ENCODE results near the gene KDM5C. TPM values are rescaled to one million over a fixed set of nuclear protein-coding genes. Genes with fewer than 3 reads are reported as not detected.

The KDM5C gene
- total and polyA plus RNA-seq, 5 donors from 2014 or later = 22.0 to 358 (median 33.2) TPM

- H3K4me1 Mint-ChIP-seq = peaks cover 0 to 2% (median 0%) of the 10 kb centered on the region in 4 donors
- no peaks in the 10 kb centered on the region for H3K9me3 ChIP-seq (ENCODE audit: control insufficient read depth in 2 of 2, low read length in 2 of 2)
- no peaks in the 10 kb centered on the region for H3K27me3 ChIP-seq (ENCODE audit: control insufficient read depth, insufficient read depth, low read length)
- H3K36me3 ChIP-seq (ENCODE audit: control insufficient read depth, insufficient read depth, low read length) = peaks cover 77% of the 10 kb centered on the region
- H3K27ac ChIP-seq (ENCODE audit: insufficient read depth, low read length, poor library complexity, severe bottlenecking) = no peak overlapping the region
- H3K27me3 Mint-ChIP-seq = no peaks in the 10 kb centered on the region
- H3K9me3 Mint-ChIP-seq = no peaks in the 10 kb centered on the region
- no peak overlapping the region for H3K27ac Mint-ChIP-seq
- H3K4me3 Mint-ChIP-seq = no peak overlapping the region
- peaks cover 53% of the 10 kb centered on the region for H3K36me3 Mint-ChIP-seq
- no peak overlapping the region for H3K4me3 ChIP-seq (ENCODE audit: low read depth, low read length)
- DNase-seq (no peak), ATAC-seq (ENCODE audit: low read depth in 2 of 2) (no peak)
- H3K4me1 ChIP-seq (ENCODE audit: control insufficient read depth, insufficient read depth, low read length, poor library complexity, severe bottlenecking) = no peaks in the 10 kb centered on the region
Measured at GRCh38 chrX:53196678-53197077, 28.3 kb downstream of the KDM5C start.

GRCh38 chrX:53195401-53195800 is 29.6 kb downstream of the KDM5C start:
- Mint-ChIP-seq H3K27ac (peak overlapping the region in 1 of 3 donors; percentile 76), H3K9me3 (no peaks in the 10 kb centered on the region), H3K4me1 (peaks cover 0 to 4% (median 0%) of the 10 kb centered on the region in 4 donors), H3K36me3 (peaks cover 49% of the 10 kb centered on the region), H3K27me3 (no peaks in the 10 kb centered on the region), H3K4me3 (no peak overlapping the region)
- Histone ChIP-seq H3K4me3 (ENCODE audit: low read depth, low read length) (no peak overlapping the region), H3K9me3 (ENCODE audit: control insufficient read depth in 2 of 2, low read length in 2 of 2) (no peaks in the 10 kb centered on the region), H3K36me3 (ENCODE audit: control insufficient read depth, insufficient read depth, low read length) (peaks cover 64% of the 10 kb centered on the region), H3K27me3 (ENCODE audit: control insufficient read depth, insufficient read depth, low read length) (no peaks in the 10 kb centered on the region), H3K27ac (ENCODE audit: insufficient read depth, low read length, poor library complexity, severe bottlenecking) (no peak overlapping the region), H3K4me1 (ENCODE audit: control insufficient read depth, insufficient read depth, low read length, poor library complexity, severe bottlenecking) (no peaks in the 10 kb centered on the region)
- ATAC-seq (ENCODE audit: low read depth in 2 of 2) (no peak), DNase-seq (no peak)

GRCh38 chrX:53194308-53194707 is 30.7 kb downstream of the KDM5C start:
- no peak overlapping the region for H3K27ac ChIP-seq (ENCODE audit: insufficient read depth, low read length, poor library complexity, severe bottlenecking)
- no peaks in the 10 kb centered on the region for H3K27me3 Mint-ChIP-seq
- no peaks in the 10 kb centered on the region for H3K4me1 ChIP-seq (ENCODE audit: control insufficient read depth, insufficient read depth, low read length, poor library complexity, severe bottlenecking)
- no peak overlapping the region for H3K4me3 ChIP-seq (ENCODE audit: low read depth, low read length)
- H3K9me3 Mint-ChIP-seq = no peaks in the 10 kb centered on the region
- peaks cover 41% of the 10 kb centered on the region for H3K36me3 Mint-ChIP-seq
- DNase-seq = no peak
- peak overlapping the region in 1 of 3 donors; percentile 43 for H3K27ac Mint-ChIP-seq
- H3K27me3 ChIP-seq (ENCODE audit: control insufficient read depth, insufficient read depth, low read length) = no peaks in the 10 kb centered on the region
- H3K4me3 Mint-ChIP-seq = no peak overlapping the region
- H3K36me3 ChIP-seq (ENCODE audit: control insufficient read depth, insufficient read depth, low read length) = peaks cover 55% of the 10 kb centered on the region
- ATAC-seq (ENCODE audit: low read depth in 2 of 2) = no peak
- no peaks in the 10 kb centered on the region for H3K9me3 ChIP-seq (ENCODE audit: control insufficient read depth in 2 of 2, low read length in 2 of 2)
- peaks cover 0 to 11% (median 0%) of the 10 kb centered on the region in 4 donors for H3K4me1 Mint-ChIP-seq

GRCh38 chrX:53193093-53193492 is 31.9 kb downstream of the KDM5C start:
- peaks cover 43% of the 10 kb centered on the region for H3K36me3 ChIP-seq (ENCODE audit: control insufficient read depth, insufficient read depth, low read length)
- H3K27ac ChIP-seq (ENCODE audit: insufficient read depth, low read length, poor library complexity, severe bottlenecking) = no peak overlapping the region

GRCh38 chrX:53190363-53190960 is 34.5 kb downstream of the KDM5C start:
- Mint-ChIP-seq H3K27me3 (no peaks in the 10 kb centered on the region), H3K9me3 (no peaks in the 10 kb centered on the region), H3K4me1 (peaks cover 0 to 12% (median 2%) of the 10 kb centered on the region in 4 donors), H3K36me3 (peaks cover 10% of the 10 kb centered on the region), H3K27ac (peak overlapping the region in 2 of 3 donors; percentile 85 to 88), H3K4me3 (no peak overlapping the region)
- Histone ChIP-seq H3K9me3 (ENCODE audit: control insufficient read depth in 2 of 2, low read length in 2 of 2) (no peaks in the 10 kb centered on the region), H3K36me3 (ENCODE audit: control insufficient read depth, insufficient read depth, low read length) (peaks cover 18% of the 10 kb centered on the region), H3K4me3 (ENCODE audit: low read depth, low read length) (no peak overlapping the region), H3K4me1 (ENCODE audit: control insufficient read depth, insufficient read depth, low read length, poor library complexity, severe bottlenecking) (no peaks in the 10 kb centered on the region), H3K27me3 (ENCODE audit: control insufficient read depth, insufficient read depth, low read length) (no peaks in the 10 kb centered on the region), H3K27ac (ENCODE audit: insufficient read depth, low read length, poor library complexity, severe bottlenecking) (no peak overlapping the region)
- no peak for DNase-seq
- ATAC-seq (ENCODE audit: low read depth in 2 of 2) = no peak

More at GRCh38 chrX:53193093-53193492, 31.9 kb downstream of the KDM5C start:
- Mint-ChIP-seq H3K4me3 (no peak overlapping the region), H3K9me3 (no peaks in the 10 kb centered on the region), H3K27ac (peak overlapping the region in 1 of 3 donors; percentile 80), H3K4me1 (peaks cover 0 to 13% (median 2%) of the 10 kb centered on the region in 4 donors), H3K27me3 (no peaks in the 10 kb centered on the region), H3K36me3 (peaks cover 29% of the 10 kb centered on the region)
- DNase-seq (no peak), ATAC-seq (ENCODE audit: low read depth in 2 of 2) (no peak)
- H3K27me3 ChIP-seq (ENCODE audit: control insufficient read depth, insufficient read depth, low read length) = no peaks in the 10 kb centered on the region
- no peaks in the 10 kb centered on the region for H3K4me1 ChIP-seq (ENCODE audit: control insufficient read depth, insufficient read depth, low read length, poor library complexity, severe bottlenecking)
- no peaks in the 10 kb centered on the region for H3K9me3 ChIP-seq (ENCODE audit: control insufficient read depth in 2 of 2, low read length in 2 of 2)
- no peak overlapping the region for H3K4me3 ChIP-seq (ENCODE audit: low read depth, low read length)

GRCh38 chrX:53188763-53189162 is 36.2 kb downstream of the KDM5C start:
- H3K36me3 ChIP-seq (ENCODE audit: control insufficient read depth, insufficient read depth, low read length) = peaks cover 4% of the 10 kb centered on the region
- H3K27me3 Mint-ChIP-seq = no peaks in the 10 kb centered on the region
- H3K4me3 ChIP-seq (ENCODE audit: low read depth, low read length) = no peak overlapping the region
- DNase-seq (peak in 1 of 3 donors; percentile 46), ATAC-seq (ENCODE audit: low read depth in 2 of 2) (no peak)
- H3K4me1 ChIP-seq (ENCODE audit: control insufficient read depth, insufficient read depth, low read length, poor library complexity, severe bottlenecking) = no peaks in the 10 kb centered on the region
- H3K36me3 Mint-ChIP-seq = peaks cover 10% of the 10 kb centered on the region
- H3K9me3 Mint-ChIP-seq = no peaks in the 10 kb centered on the region
- H3K9me3 ChIP-seq (ENCODE audit: control insufficient read depth in 2 of 2, low read length in 2 of 2) = no peaks in the 10 kb centered on the region
- no peak overlapping the region for H3K4me3 Mint-ChIP-seq
- no peaks in the 10 kb centered on the region for H3K27me3 ChIP-seq (ENCODE audit: control insufficient read depth, insufficient read depth, low read length)
- no peak overlapping the region for H3K27ac ChIP-seq (ENCODE audit: insufficient read depth, low read length, poor library complexity, severe bottlenecking)
- peaks cover 0 to 11% (median 2%) of the 10 kb centered on the region in 4 donors for H3K4me1 Mint-ChIP-seq
- peak overlapping the region in 2 of 3 donors; percentile 75 to 79 for H3K27ac Mint-ChIP-seq

- H3K4me3 ChIP-seq (ENCODE audit: low read depth, low read length) = no peak overlapping the region
- Mint-ChIP-seq H3K27me3 (no peaks in the 10 kb centered on the region), H3K4me3 (no peak overlapping the region), H3K4me1 (peaks cover 0 to 11% (median 2%) of the 10 kb centered on the region in 4 donors), H3K36me3 (peaks cover 9% of the 10 kb centered on the region), H3K9me3 (peaks cover 0 to 2% (median 0%) of the 10 kb centered on the region in 7 donors), H3K27ac (no peak overlapping the region)
- H3K4me1 ChIP-seq (ENCODE audit: control insufficient read depth, insufficient read depth, low read length, poor library complexity, severe bottlenecking) = no peaks in the 10 kb centered on the region
- H3K36me3 ChIP-seq (ENCODE audit: control insufficient read depth, insufficient read depth, low read length) = no peaks in the 10 kb centered on the region
- no peaks in the 10 kb centered on the region for H3K27me3 ChIP-seq (ENCODE audit: control insufficient read depth, insufficient read depth, low read length)
- H3K9me3 ChIP-seq (ENCODE audit: control insufficient read depth in 2 of 2, low read length in 2 of 2) = no peaks in the 10 kb centered on the region
- no peak for DNase-seq
- H3K27ac ChIP-seq (ENCODE audit: insufficient read depth, low read length, poor library complexity, severe bottlenecking) = no peak overlapping the region
- no peak for ATAC-seq (ENCODE audit: low read depth in 2 of 2)
Measured at GRCh38 chrX:53186351-53186750, 38.7 kb downstream of the KDM5C start.

- peaks cover 0 to 6% (median 2%) of the 10 kb centered on the region in 4 donors for H3K4me1 Mint-ChIP-seq
- H3K27me3 Mint-ChIP-seq = no peaks in the 10 kb centered on the region
- no peaks in the 10 kb centered on the region for H3K36me3 ChIP-seq (ENCODE audit: control insufficient read depth, insufficient read depth, low read length)
- DNase-seq = no peak
- H3K4me3 ChIP-seq (ENCODE audit: low read depth, low read length) = no peak overlapping the region
- no peak for ATAC-seq (ENCODE audit: low read depth in 2 of 2)
- no peak overlapping the region for H3K4me3 Mint-ChIP-seq
- no peaks in the 10 kb centered on the region for H3K27me3 ChIP-seq (ENCODE audit: control insufficient read depth, insufficient read depth, low read length)
- peaks cover 11% of the 10 kb centered on the region for H3K36me3 Mint-ChIP-seq
- no peaks in the 10 kb centered on the region for H3K4me1 ChIP-seq (ENCODE audit: control insufficient read depth, insufficient read depth, low read length, poor library complexity, severe bottlenecking)
- H3K27ac ChIP-seq (ENCODE audit: insufficient read depth, low read length, poor library complexity, severe bottlenecking) = no peak overlapping the region
- no peak overlapping the region for H3K27ac Mint-ChIP-seq
- no peaks in the 10 kb centered on the region for H3K9me3 ChIP-seq (ENCODE audit: control insufficient read depth in 2 of 2, low read length in 2 of 2)
- peaks cover 0 to 2% (median 0%) of the 10 kb centered on the region in 7 donors for H3K9me3 Mint-ChIP-seq
Measured at GRCh38 chrX:53184836-53185235, 40.2 kb downstream of the KDM5C start.
